ENCODE data around the gene TMEM233. TPM values are rescaled to one million over a fixed set of nuclear protein-coding genes. Genes with fewer than 3 reads are reported as not detected.
A peak's percentile ranks its signal among the peaks of the same experiment; 100 is the strongest.
"Not testable (repeated sequence)": the region's sequence is repeated elsewhere in the genome, so short reads cannot be mapped to it uniquely, and the experiment has no call there.

Gene TMEM233
- total and polyA plus RNA-seq, 2 experiments from 2014 or later: 0.33 TPM; not detected in 1

DNA sequence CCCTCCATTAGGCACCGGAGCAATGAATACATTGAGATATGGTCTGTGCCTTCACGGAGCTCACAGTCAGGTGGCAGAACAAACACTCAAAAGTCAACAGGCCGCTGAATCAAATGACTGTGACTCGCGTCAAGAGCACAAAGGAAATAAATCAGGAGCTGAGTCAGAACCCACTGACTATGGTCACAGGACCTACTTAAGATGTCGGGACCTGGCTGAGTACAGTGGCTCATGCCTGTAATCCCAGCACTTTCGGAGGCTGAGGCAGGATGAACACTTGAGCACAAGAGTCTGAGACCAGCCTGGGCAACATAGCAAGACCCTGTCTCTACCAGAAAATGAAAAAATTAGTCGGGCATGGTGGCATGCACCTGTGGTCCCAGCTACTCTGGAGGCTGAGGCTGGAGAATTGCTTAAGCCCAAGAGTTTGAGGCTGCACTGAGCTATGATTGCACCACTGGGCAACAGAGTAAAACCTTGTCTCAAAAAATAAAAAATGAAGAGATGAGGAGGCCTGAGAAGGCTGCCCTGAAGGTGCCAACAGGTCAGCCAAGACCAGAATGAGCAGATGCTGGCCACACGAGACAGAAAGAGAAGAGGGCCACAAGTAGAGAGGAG, 19.9 kb downstream of the TMEM233 start:
- no peaks in the 10 kb centered on the region for H3K79me2 ChIP-seq (ENCODE audit: insufficient read depth)
- no peak overlapping the region for H3K4me2 ChIP-seq (ENCODE audit: unreplicated experiment)
- no peaks in the 10 kb centered on the region for H3K36me3 ChIP-seq (ENCODE audit: low read depth)
- no peak overlapping the region for H3K9ac ChIP-seq
- H3K9me3 ChIP-seq (ENCODE audit: low read depth): no peaks in the 10 kb centered on the region
- DNase-seq: peak; percentile 9
- no peaks in the 10 kb centered on the region for H3K9me2 ChIP-seq (ENCODE audit: insufficient read depth)
- no peaks in the 10 kb centered on the region for H3F3A ChIP-seq (ENCODE audit: insufficient read depth)
- H4K20me1 ChIP-seq (ENCODE audit: insufficient read depth): no peaks in the 10 kb centered on the region
- H3K4me3 ChIP-seq: no peak overlapping the region
- no peak for TF ChIP-seq EZH2phosphoT487 (IDR thresholded peaks at IDR 0.05; ENCODE audit: insufficient read depth, low read depth)
- TF ChIP-seq EZH2 (IDR thresholded peaks at IDR 0.05; ENCODE audit: insufficient read depth, poor library complexity, severe bottlenecking): no peak
- no peaks in the 10 kb centered on the region for H3K27me3 ChIP-seq (replicated peaks; ENCODE audit: insufficient read depth)
- WGBS, 2 experiments (ENCODE audit: low coverage in 1 of 2, low lambda C conversion rate in 2 of 2, missing lambda C conversion rate in 2 of 2): 51 to 53% methylated on average over 9 of the region's 9 CpGs
- no peaks in the 10 kb centered on the region for H3K4me1 ChIP-seq (ENCODE audit: insufficient read depth)
- in situ Hi-C loops (cut with MboI): no loop called here
- no peak overlapping the region for H3K27ac ChIP-seq
- no peak overlapping the region for H2AFZ ChIP-seq

DNA sequence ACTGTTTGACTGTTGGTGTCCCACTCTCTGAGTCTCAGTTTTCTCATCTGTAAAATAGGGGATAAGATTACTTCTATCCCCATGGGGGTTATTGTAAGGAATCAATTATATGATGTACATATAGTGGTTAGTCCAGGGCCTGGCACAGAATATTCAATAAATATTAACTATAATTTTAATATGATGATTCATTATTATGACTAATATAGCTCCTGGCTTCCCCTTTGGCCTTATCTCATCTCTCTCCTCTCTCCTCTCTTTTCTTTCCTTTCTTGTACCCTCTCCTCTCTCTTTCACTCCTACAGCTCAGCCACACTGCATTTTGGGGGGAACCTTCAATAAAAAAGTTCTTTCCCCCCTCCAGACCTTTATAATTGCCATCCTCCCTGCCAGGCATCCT, 21.1 kb downstream of the TMEM233 start:
- H3K9me2 ChIP-seq (ENCODE audit: insufficient read depth): no peaks in the 10 kb centered on the region
- H3K9me3 ChIP-seq (ENCODE audit: low read depth): no peaks in the 10 kb centered on the region
- H3K9ac ChIP-seq: no peak overlapping the region
- H3K27me3 ChIP-seq (replicated peaks; ENCODE audit: insufficient read depth): no peaks in the 10 kb centered on the region
- no peaks in the 10 kb centered on the region for H3F3A ChIP-seq (ENCODE audit: insufficient read depth)
- DNase-seq: no peak
- TF ChIP-seq EZH2phosphoT487 (IDR thresholded peaks at IDR 0.05; ENCODE audit: insufficient read depth, low read depth) (no peak), EZH2 (IDR thresholded peaks at IDR 0.05; ENCODE audit: insufficient read depth, poor library complexity, severe bottlenecking) (no peak)
- no peak overlapping the region for H2AFZ ChIP-seq
- H3K4me1 ChIP-seq (ENCODE audit: insufficient read depth): no peaks in the 10 kb centered on the region
- H3K36me3 ChIP-seq (ENCODE audit: low read depth): no peaks in the 10 kb centered on the region
- H3K79me2 ChIP-seq (ENCODE audit: insufficient read depth): no peaks in the 10 kb centered on the region
- no peak overlapping the region for H3K27ac ChIP-seq
- H3K4me3 ChIP-seq: no peak overlapping the region
- in situ Hi-C loops (cut with MboI): no loop called here
- no peak overlapping the region for H3K4me2 ChIP-seq (ENCODE audit: unreplicated experiment)
- H4K20me1 ChIP-seq (ENCODE audit: insufficient read depth): no peaks in the 10 kb centered on the region

DNA sequence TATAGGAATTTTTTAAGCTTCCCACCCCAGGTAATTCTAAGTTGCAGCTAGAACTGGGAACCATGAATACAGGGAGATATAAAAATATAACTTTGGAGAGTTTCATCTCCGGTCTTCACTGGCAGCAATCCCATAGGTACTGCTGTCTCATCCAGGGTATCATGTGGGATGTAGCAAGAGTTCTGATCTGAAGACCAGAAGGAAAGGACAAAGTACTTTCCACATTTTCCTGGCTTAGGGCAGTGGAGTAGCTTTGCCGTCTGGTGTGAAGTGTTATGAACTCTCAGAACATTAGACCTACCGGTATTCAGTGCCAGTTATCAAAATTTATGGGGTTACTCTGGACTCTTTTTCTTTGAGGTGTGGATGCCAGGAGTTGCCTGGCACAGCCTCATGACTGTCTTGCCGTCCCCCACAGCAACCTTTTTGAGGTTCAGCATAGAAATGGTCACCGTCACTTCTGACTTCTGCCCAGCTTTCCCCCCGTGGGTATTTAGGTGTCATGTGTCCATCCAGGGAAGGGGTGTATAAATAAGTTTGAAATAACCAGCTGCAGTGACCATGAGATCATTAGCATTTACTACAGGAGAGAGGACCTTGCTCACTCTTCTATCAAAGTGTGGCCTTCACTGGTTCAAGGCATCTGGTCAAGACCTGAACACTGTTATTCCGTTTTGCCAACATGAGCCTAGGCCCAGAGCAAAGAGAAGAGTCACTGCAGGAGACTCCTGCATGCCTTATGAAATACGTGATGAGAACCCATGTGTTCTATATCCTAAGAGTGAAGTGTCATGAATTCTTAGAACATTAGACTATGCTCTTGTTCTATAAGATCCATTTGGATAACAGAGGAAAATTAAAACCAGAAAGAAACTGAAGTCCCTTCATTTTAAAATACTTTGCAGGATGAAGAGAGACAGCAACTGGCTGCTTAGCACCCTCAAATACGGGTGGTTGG, 22.2 kb downstream of the TMEM233 start:
- Histone ChIP-seq H3K79me2 (ENCODE audit: insufficient read depth) (no peaks in the 10 kb centered on the region), H4K20me1 (ENCODE audit: insufficient read depth) (no peaks in the 10 kb centered on the region), H3K27me3 (replicated peaks; ENCODE audit: insufficient read depth) (no peaks in the 10 kb centered on the region), H2AFZ (no peak overlapping the region), H3K9me3 (ENCODE audit: low read depth) (no peaks in the 10 kb centered on the region), H3K9ac (no peak overlapping the region), H3K4me1 (ENCODE audit: insufficient read depth) (no peaks in the 10 kb centered on the region), H3K27ac (no peak overlapping the region), H3K36me3 (ENCODE audit: low read depth) (no peaks in the 10 kb centered on the region), H3K4me3 (no peak overlapping the region), H3K4me2 (ENCODE audit: unreplicated experiment) (no peak overlapping the region), H3F3A (ENCODE audit: insufficient read depth) (no peaks in the 10 kb centered on the region), H3K9me2 (ENCODE audit: insufficient read depth) (no peaks in the 10 kb centered on the region)
- in situ Hi-C loops (cut with MboI): no loop called here
- no peak for TF ChIP-seq EZH2phosphoT487 (IDR thresholded peaks at IDR 0.05; ENCODE audit: insufficient read depth, low read depth)
- TF ChIP-seq EZH2 (IDR thresholded peaks at IDR 0.05; ENCODE audit: insufficient read depth, poor library complexity, severe bottlenecking): no peak
- 17 to 19% methylated on average over 9 of the region's 9 CpGs for WGBS, 2 experiments (ENCODE audit: low coverage in 1 of 2, low lambda C conversion rate in 2 of 2, missing lambda C conversion rate in 2 of 2)
- DNase-seq: peak; percentile 26

DNA sequence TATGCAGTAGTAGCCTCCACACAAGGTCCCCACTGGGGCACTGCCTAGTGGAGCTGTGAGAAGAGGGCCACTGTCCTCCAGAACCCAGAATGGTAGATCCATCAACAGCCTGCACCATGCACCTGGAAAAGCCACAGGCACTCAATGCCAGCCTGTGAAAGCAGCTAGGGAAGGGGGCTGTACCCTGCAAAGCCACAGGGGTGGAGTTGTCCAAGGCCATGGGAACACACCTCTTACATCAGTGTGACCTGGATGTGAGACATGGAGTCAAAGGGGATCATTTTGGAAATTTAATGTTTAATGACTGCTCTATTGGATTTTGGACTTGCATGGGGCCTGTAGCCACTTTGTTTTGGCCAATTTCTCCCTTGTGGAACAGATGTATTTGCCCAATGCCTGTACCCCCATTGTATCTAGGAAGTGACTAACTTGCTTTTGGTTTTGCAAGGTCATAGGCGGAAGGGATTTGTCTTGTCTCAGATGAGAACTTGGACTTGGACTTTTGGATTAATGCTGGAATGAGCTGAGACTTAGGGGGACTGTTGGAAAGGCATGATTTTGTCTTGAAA, 24.8 kb downstream of the TMEM233 start:
- H2AFZ ChIP-seq; H3K27me3 ChIP-seq (replicated peaks; ENCODE audit: insufficient read depth); H3K36me3 ChIP-seq (ENCODE audit: low read depth); H3K9me3 ChIP-seq (ENCODE audit: low read depth); H3K79me2 ChIP-seq (ENCODE audit: insufficient read depth); H3K9me2 ChIP-seq (ENCODE audit: insufficient read depth); H3K4me3 ChIP-seq; H4K20me1 ChIP-seq (ENCODE audit: insufficient read depth); DNase-seq; H3F3A ChIP-seq (ENCODE audit: insufficient read depth); H3K27ac ChIP-seq; H3K4me2 ChIP-seq (ENCODE audit: unreplicated experiment); in situ Hi-C loops (cut with MboI); H3K9ac ChIP-seq; H3K4me1 ChIP-seq (ENCODE audit: insufficient read depth): not testable (repeated sequence)
- 33 to 44% methylated on average over 1 of the region's 1 CpG for WGBS, 2 experiments (ENCODE audit: low coverage in 1 of 2, low lambda C conversion rate in 2 of 2, missing lambda C conversion rate in 2 of 2)
